Measurements from ENCODE around the gene TPGS1. TPM values are rescaled to one million over a fixed set of nuclear protein-coding genes. Genes with fewer than 3 reads are reported as not detected.

TPGS1 gene
- total RNA-seq, 1 experiment from 2014 or later = 11.5 TPM

GRCh38 chr19:474126-475078, 32.9 kb upstream of the TPGS1 start:
- no peaks in the 10 kb centered on the region for H3K4me1 Mint-ChIP-seq (ENCODE audit: low read depth, unreplicated experiment)
- POLR2A ChIA-PET = no interaction called here
- no peak overlapping the region for H3K4me3 ChIP-seq (ENCODE audit: low read depth, low read length)
- H3K27ac Mint-ChIP-seq (ENCODE audit: unreplicated experiment) = no peak overlapping the region
- no peaks in the 10 kb centered on the region for H3K4me1 ChIP-seq
- no peaks in the 10 kb centered on the region for H3K9me3 ChIP-seq
- no peaks in the 10 kb centered on the region for H3K27me3 Mint-ChIP-seq (ENCODE audit: insufficient read depth, unreplicated experiment)
- no peaks in the 10 kb centered on the region for H3K27me3 ChIP-seq (replicated peaks; ENCODE audit: control insufficient read depth, insufficient read depth, low read length)
- BruUV-seq (replicated peaks) = no TSS peak
- no peaks in the 10 kb centered on the region for H3K9me3 Mint-ChIP-seq (ENCODE audit: unreplicated experiment)
- TF ChIP-seq CTCF (IDR thresholded peaks at IDR 0.05; ENCODE audit: insufficient read depth in 1 of 2, low read depth in 1 of 2, low read length in 1 of 2, severe bottlenecking in 1 of 2, unreplicated experiment in 1 of 2) = no peak
- CTCF ChIA-PET = no interaction called here
- H3K36me3 ChIP-seq (ENCODE audit: control insufficient read depth, insufficient read depth, low read length) = no peaks in the 10 kb centered on the region
- no peak overlapping the region for H3K4me3 Mint-ChIP-seq (ENCODE audit: unreplicated experiment)
- no peaks in the 10 kb centered on the region for H3K36me3 Mint-ChIP-seq (ENCODE audit: insufficient read depth, unreplicated experiment)
- intact Hi-C loops (cut with micrococcal nuclease; ENCODE audit: unreplicated experiment) = no loop called here
- DNase-seq = no peak

- H3K4me1 Mint-ChIP-seq (ENCODE audit: low read depth, unreplicated experiment) = no peaks in the 10 kb centered on the region
- H3K4me3 Mint-ChIP-seq (ENCODE audit: unreplicated experiment) = no peak overlapping the region
- H3K27ac Mint-ChIP-seq (ENCODE audit: unreplicated experiment) = no peak overlapping the region
- intact Hi-C loops (cut with micrococcal nuclease; ENCODE audit: unreplicated experiment) = no loop called here
- no TSS peak for BruUV-seq (replicated peaks)
- H3K27me3 Mint-ChIP-seq (ENCODE audit: insufficient read depth, unreplicated experiment) = no peaks in the 10 kb centered on the region
- no peak for TF ChIP-seq CTCF (IDR thresholded peaks at IDR 0.05; ENCODE audit: insufficient read depth in 1 of 2, low read depth in 1 of 2, low read length in 1 of 2, severe bottlenecking in 1 of 2, unreplicated experiment in 1 of 2)
- H3K4me3 ChIP-seq (ENCODE audit: low read depth, low read length) = no peak overlapping the region
- POLR2A ChIA-PET = no interaction called here
- no peaks in the 10 kb centered on the region for H3K9me3 ChIP-seq
- peaks cover 4% of the 10 kb centered on the region for H3K36me3 Mint-ChIP-seq (ENCODE audit: insufficient read depth, unreplicated experiment)
- H3K27me3 ChIP-seq (replicated peaks; ENCODE audit: control insufficient read depth, insufficient read depth, low read length) = no peaks in the 10 kb centered on the region
- no peaks in the 10 kb centered on the region for H3K36me3 ChIP-seq (ENCODE audit: control insufficient read depth, insufficient read depth, low read length)
- no peaks in the 10 kb centered on the region for H3K4me1 ChIP-seq
- CTCF ChIA-PET = no interaction called here
- DNase-seq = no peak
- H3K9me3 Mint-ChIP-seq (ENCODE audit: unreplicated experiment) = peaks cover 7% of the 10 kb centered on the region
Measured at GRCh38 chr19:475360-475759, 31.9 kb upstream of the TPGS1 start.

- BruUV-seq (replicated peaks) = no TSS peak
- no peaks in the 10 kb centered on the region for H3K4me1 Mint-ChIP-seq (ENCODE audit: low read depth, unreplicated experiment)
Measured at GRCh38 chr19:478236-478903, 28.9 kb upstream of the TPGS1 start.

More at GRCh38 chr19:478236-478903, 28.9 kb upstream of the TPGS1 start:
- Histone ChIP-seq H3K27me3 (replicated peaks; ENCODE audit: control insufficient read depth, insufficient read depth, low read length) (no peaks in the 10 kb centered on the region), H3K36me3 (ENCODE audit: control insufficient read depth, insufficient read depth, low read length) (no peaks in the 10 kb centered on the region), H3K4me3 (ENCODE audit: low read depth, low read length) (no peak overlapping the region), H3K9me3 (no peaks in the 10 kb centered on the region), H3K4me1 (no peaks in the 10 kb centered on the region)
- Mint-ChIP-seq H3K27ac (ENCODE audit: unreplicated experiment) (no peak overlapping the region), H3K9me3 (ENCODE audit: unreplicated experiment) (peaks cover 22% of the 10 kb centered on the region), H3K36me3 (ENCODE audit: insufficient read depth, unreplicated experiment) (peaks cover 10% of the 10 kb centered on the region), H3K27me3 (ENCODE audit: insufficient read depth, unreplicated experiment) (no peaks in the 10 kb centered on the region), H3K4me3 (ENCODE audit: unreplicated experiment) (no peak overlapping the region)
- POLR2A ChIA-PET = no interaction called here
- DNase-seq = no peak
- CTCF ChIA-PET = no interaction called here
- TF ChIP-seq CTCF (IDR thresholded peaks at IDR 0.05; ENCODE audit: insufficient read depth in 1 of 2, low read depth in 1 of 2, low read length in 1 of 2, severe bottlenecking in 1 of 2, unreplicated experiment in 1 of 2) = no peak
- intact Hi-C loops (cut with micrococcal nuclease; ENCODE audit: unreplicated experiment) = no loop called here
